ENCODE measurements around the gene TRIM34.

GRCh38 chr11:5688482-5688881, 63.7 kb downstream of the TRIM34 start:
- TF ChIP-seq CTCF (optimal IDR thresholded peaks at IDR 0.05 in 1 of 3, IDR thresholded peaks at IDR 0.05 in 1 of 3, conservative IDR thresholded peaks at IDR 0.05 in 1 of 3; ENCODE audit: extremely low read depth in 1 of 3, insufficient read depth in 2 of 3, low read length in 3 of 3): no peak
- TF ChIP-seq EZH2 (IDR thresholded peaks at IDR 0.05; ENCODE audit: low read length): no peak

All from keratinocyte (primary cell).